Measurements from ENCODE around the gene TMEM151B. TPM values are rescaled to one million over a fixed set of nuclear protein-coding genes. Genes with fewer than 3 reads are reported as not detected.

Gene TMEM151B
- total and polyA plus RNA-seq, 2 of the 13 experiments (the other 11 are each of a cell fraction or from before 2014, with no cell fraction given), result not detected

GRCh38 chr6:44247338-44248302, 22.6 kb upstream of the TMEM151B start (continued):
- TF ChIP-seq ZNF513 (CRISPR knock-in tag; conservative IDR thresholded peaks at IDR 0.05) (no peak), SP5 (CRISPR knock-in tag; IDR thresholded peaks at IDR 0.05; ENCODE audit: borderline replicate concordance, low read depth) (no peak), KDM1A (CRISPR knock-in tag; IDR thresholded peaks at IDR 0.05) (no peak), TRIM22 (IDR thresholded peaks at IDR 0.05) (no peak), ZNF775 (CRISPR knock-in tag; IDR thresholded peaks at IDR 0.05; ENCODE audit: borderline replicate concordance) (no peak), ZNF138 (CRISPR knock-in tag; IDR thresholded peaks at IDR 0.05; ENCODE audit: low read depth) (0 out of 2 replicates have a peak, but pooled peaks have one; percentile 40), ZNF609 (CRISPR knock-in tag; IDR thresholded peaks at IDR 0.05; ENCODE audit: borderline replicate concordance) (0 out of 2 replicates have a peak, but pooled peaks have one; percentile 6), ZNF891 (CRISPR knock-in tag; IDR thresholded peaks at IDR 0.05) (peak; percentile 70; the same call in 1 of the 2 replicates), YY1 (IDR thresholded peaks at IDR 0.05; ENCODE audit: insufficient read depth, insufficient replicate concordance, low read depth, low read length) (peak; percentile 91), BORCS8-MEF2B (CRISPR knock-in tag; IDR thresholded peaks at IDR 0.05) (no peak; the same call in 1 of the 2 replicates), ZNF549 (CRISPR knock-in tag; IDR thresholded peaks at IDR 0.05) (no peak), RBM22 (optimal IDR thresholded peaks at IDR 0.05; ENCODE audit: low read length) (peak; percentile 2), KDM3A (CRISPR knock-in tag; IDR thresholded peaks at IDR 0.05; ENCODE audit: low read depth) (no peak), ZNF772 (CRISPR knock-in tag; IDR thresholded peaks at IDR 0.05) (peak; percentile 34; the same call in 1 of the 2 replicates), HOXA7 (CRISPR knock-in tag; IDR thresholded peaks at IDR 0.05) (no peak), SAFB2 (CRISPR knock-in tag; IDR thresholded peaks at IDR 0.05; ENCODE audit: borderline replicate concordance, low read depth) (no peak)

Measured in HepG2 (cell line).